Activated T-helper 1 cell treated with anti-CD3 and anti-CD28 coated beads, Interleukin-2, amount 50 U/mL, for 16 hours (primary cell): ENCODE data around the gene DHRS11.

Experiments
- DNase-seq, 2 donors: peaks; one replicate each; pipeline ENCODE4 v3.0.0-alpha.2; 2020; ENCODE audit warnings: low read depth in 1 of 2, low spot score in 1 of 2

Gene DHRS11

DNA sequence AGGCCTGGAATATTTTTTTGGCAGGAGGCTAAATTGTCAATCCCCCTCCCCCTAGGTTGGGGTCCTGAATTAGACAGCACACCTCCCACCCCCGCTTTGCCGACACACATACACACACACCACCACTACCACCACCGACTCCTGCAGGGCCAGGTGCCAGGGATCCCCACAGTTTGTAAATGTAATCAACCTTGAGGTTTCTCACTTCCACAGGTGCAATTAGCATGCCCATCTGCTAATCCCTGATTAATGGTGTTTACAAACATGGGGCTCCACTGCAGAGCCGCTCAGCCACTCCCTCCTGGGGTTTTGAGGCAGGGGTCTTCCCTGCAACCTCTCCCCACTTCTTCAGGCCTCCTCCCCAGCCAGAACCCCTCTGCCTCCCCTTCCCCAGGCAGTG, 21.5 kb downstream of the DHRS11 start:
- no peak for DNase-seq

DNA sequence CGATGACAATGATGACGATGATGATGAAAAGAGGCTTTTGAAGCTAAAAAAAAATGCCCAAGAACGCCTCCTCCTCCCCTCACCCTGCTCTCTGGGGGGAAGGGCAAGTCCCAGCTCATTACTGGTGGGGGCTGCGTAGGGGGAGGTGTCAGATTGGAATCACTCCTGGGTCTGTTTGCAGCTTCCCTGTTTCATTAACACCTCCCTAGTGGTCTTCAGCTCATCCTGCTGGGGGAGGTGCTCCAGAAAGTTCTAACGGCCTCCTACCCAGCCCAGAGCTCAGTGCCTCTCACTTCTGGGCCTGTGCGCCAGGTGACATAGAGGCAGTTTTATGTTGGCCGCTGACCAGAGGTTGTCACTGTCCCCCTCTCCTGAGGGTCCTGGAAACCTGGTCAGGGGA, 22.4 kb downstream of the DHRS11 start:
- DNase-seq = no peak

- DNase-seq = no peak
Observed at GRCh38 chr17:36614933-36615332, 23.3 kb downstream of the DHRS11 start.

DNA sequence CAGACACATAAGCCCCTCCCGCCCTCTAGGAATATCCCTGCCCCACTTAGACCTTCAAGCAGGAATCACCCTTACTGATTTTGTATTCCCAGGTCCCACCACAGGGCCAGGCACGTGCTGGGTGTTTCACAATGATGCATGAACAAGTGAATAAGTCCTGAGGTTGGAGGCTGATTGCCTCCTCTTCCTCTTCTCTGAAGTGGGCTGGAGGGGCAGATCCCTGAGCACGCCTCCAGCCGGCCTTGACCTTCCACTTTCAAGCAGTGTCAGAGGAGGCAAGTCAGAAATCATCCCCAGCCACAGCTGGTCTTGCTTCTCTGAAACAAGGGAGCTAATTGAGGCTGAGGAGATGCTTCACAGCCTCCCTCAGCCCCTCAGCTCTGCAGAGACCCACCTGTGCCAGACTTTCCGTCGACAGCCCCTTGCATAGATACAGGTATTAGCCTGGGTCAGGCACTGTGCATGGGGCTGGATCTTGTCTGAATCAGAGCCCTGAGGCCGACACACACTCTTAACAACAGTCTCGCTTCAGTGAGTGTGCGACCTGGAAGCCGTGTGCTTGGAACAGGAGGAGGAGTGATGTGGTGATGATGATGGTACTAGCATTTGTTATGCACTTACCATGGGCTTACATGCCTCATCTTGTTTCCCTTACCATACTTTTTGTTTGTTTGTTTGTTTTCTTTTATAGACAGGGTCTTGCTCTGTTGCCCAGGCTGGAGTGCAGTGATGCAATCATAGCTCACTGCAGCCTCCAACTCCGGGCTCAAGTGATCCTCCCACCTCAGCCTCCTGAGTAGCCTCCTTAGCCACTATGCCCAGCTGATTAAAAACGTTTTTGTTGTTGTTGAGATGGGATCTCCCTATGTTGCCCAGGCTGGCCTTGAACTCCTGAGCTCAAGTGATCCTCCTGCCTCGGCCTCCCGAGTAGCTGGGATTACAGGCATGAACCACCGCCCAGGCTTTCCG, 24.7 kb downstream of the DHRS11 start:
- DNase-seq = no peak

GRCh38 chr17:36617773-36618172, 26.1 kb downstream of the DHRS11 start:
- no peak for DNase-seq

- no peak for DNase-seq
Observed at GRCh38 chr17:36623281-36623680, 31.6 kb downstream of the DHRS11 start.

- DNase-seq = no peak
Observed at GRCh38 chr17:36625188-36625587, 33.5 kb downstream of the DHRS11 start.

DNA sequence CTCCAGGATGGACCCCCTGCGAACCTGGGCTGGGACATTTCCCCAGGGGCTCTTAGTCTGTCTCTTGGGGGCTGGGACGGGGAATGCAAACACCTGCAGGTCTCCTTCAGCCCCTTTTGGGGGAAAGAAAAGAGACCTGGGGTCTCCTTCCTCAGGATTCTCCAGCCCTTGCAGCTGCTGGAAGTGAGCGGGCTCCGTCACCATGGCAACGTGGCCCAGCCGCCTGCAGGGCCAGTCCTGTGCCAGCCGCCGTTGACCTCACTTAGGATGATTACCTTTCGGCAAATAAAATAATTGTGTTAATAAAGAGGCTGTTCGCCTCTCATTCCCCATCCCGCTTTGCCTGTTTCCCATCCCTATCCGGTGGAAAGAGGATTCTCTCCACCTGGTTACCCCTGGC, 35.4 kb downstream of the DHRS11 start:
- DNase-seq = no peak

- no peak for DNase-seq
Observed at GRCh38 chr17:36628576-36628975, 36.9 kb downstream of the DHRS11 start.

DNA sequence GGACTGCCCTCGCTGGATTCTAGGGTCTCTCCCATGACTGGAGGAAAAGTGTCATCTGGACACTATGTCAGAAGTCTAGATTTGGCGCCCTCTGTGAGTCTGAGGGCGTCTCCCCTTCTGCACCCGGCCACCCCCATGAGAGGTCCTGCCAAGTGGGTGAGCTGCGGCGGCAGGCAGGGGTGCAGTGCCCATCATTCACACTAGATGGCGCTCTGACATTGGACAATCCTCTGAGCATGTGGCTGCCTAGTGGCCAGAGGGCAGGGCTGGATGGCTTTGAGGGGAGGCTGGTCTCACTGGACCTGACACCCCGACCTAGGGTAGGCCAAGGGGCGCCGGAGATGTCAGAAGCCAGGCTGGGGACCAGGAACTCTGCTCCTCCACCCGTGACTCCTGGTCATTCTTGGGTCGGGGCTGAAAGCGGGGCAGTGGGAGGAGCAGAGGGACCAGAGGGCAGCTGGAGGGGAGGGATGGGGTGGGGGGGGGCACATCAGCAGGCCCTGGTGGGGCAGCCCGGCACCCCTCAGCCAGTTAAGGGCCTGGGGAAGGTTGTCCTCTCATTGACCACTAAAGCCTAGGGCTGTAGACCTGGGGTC, 37.7 kb downstream of the DHRS11 start:
- peak; percentile 71 for DNase-seq

GRCh38 chr17:36629970-36630502, 38.4 kb downstream of the DHRS11 start:
- DNase-seq = no peak

DNA sequence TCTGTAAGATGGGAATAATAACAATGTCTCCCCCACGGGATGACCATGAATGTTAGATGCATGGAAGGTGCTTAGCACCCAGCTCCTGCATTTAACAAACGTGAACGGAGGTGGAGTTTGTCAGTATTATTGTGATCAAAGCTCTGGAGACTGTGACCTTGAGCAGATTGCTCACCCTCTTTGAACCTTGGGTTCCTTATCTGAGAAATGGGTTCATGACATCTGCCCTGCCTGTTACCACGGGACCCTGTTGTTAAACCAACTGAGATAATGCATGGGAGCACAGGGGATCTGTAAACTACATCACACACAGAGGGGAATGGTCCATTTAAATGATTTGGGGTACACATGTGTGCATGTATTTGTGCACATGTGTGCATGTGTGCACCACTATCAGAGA, 39.3 kb downstream of the DHRS11 start:
- DNase-seq = no peak

GRCh38 chr17:36632916-36633771, 41.5 kb downstream of the DHRS11 start:
- DNase-seq = no peak

- no peak for DNase-seq
Observed at GRCh38 chr17:36640346-36640745, 48.7 kb downstream of the DHRS11 start.

DNA sequence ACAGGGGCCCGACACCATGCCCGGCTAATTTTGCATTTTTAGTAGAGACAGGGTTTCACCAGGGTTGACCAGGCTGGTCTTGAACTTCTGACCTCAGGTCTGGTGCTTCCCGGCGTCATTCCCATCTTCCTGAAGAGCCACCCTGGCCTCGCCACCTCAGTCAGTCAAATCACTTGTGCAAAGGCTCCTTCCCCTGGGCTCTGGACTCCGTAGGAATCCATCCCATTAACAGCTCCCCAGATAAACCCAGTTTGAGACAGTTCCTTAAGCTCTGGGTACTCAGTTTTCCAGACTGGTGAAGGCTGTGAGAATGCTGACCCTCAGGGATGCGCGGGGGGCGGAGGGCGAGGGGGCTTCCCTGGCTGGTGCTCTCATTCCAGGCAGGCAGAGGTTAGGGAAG, 49.2 kb downstream of the DHRS11 start:
- DNase-seq = no peak

- no peak for DNase-seq
Observed at GRCh38 chr17:36641331-36641876, 49.7 kb downstream of the DHRS11 start.

DNA sequence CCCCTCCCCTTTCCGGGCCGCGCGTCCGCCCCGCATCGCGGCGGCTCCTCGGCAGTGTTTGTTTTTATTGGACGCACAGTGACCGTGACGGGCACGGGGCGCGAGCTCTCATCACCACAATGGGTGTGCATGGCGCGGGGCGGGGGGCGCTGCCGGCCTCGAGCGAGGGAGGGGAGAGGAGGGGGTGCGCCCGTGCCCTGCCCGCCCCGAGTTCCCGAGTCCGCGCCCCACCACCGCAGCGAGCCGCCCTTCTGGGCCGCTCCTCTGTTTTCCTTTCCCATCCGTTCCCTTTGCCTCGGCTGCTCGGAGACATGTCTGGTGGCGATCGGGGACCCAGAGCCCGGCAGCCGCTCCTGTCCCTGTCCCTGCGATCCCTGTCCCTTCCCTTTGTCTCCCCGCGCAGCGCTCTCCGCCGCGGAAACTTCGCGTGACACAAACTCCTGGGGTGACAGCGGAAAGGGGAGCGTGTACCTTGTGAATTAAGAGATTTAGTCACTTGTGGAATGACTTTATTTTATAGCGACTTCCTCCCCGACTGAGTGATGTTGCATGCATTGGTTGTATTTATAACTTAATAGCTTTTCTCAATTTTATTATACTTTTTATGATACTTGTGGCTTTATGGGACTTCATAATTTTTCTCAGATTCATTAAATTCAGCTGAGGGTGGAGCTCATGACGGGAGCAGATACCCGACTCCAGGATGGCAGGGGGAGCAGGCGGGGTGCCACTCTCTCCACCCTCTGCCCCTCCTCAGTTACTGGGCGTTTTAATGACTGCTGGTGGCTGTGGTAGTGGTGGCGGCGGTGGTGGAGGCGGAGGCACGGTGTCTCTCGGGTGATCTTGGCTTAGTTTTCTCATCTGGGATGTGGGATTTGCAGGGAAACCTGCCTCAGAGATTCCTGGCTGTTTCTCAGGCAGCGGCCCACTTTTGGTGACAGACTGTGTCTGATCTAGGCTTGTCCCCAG, 50.5 kb downstream of the DHRS11 start:
- DNase-seq = no peak

- DNase-seq = no peak
Observed at GRCh38 chr17:36643086-36643685, 51.5 kb downstream of the DHRS11 start.

- no peak for DNase-seq
Observed at GRCh38 chr17:36645422-36645821, 53.7 kb downstream of the DHRS11 start.

DNA sequence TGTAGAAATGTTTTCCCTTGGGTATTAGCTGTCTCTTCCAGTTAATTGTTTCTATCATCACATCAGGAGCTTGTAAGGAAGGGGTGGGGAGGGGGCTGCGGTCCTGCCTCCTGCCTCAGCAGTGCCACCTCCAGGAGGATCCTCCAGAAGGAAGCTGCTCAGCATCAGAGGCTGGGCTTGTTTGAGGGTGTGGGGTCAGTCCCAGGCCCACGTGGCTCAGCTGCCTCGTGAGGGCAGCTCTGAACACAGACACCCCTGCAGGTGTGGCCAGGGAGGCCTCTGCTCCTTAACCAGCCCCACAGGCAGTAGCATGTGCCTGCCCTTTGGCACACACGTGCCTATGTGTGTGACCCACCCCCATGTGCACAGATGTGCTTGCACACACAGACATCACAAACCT, 56.0 kb downstream of the DHRS11 start:
- no peak for DNase-seq
